Breast epithelium (tissue), 4 donors: ENCODE measurements around the gene PPP2R2B. TPM values are rescaled to one million over a fixed set of nuclear protein-coding genes. Genes with fewer than 3 reads are reported as not detected.
A peak's percentile ranks its signal among the peaks of the same experiment; 100 is the strongest.

ENCODE experiments used
- DNase-seq, 2 donors: peaks; one replicate each; pipeline ENCODE4 v3.0.0-alpha.2; 2019; ENCODE audit warnings: low spot score in 2 of 2
- H3K27ac ChIP-seq, 2 donors: fragments of 200-600 bp; sonication (generic) in 1 of 2; one replicate each; pipeline ENCODE4 v1.5.1; 2016 to 2019; ENCODE audit warnings: mild to moderate bottlenecking in 1 of 2
- H3K27me3 ChIP-seq, 2 donors: fragments of 200-600 bp; sonication (generic) in 1 of 2; one replicate each; pipeline versions ENCODE4 v1.5.1 to v1.6.0; 2017 to 2019; ENCODE audit warnings: control low read depth in 1 of 2, mild to moderate bottlenecking in 1 of 2
- H3K36me3 ChIP-seq: fragments of 200-600 bp; one replicate; pipeline ENCODE4 v1.5.1; 2019
- H3K4me1 ChIP-seq, 2 donors: fragments of 200-600 bp; sonication (generic); one replicate each; pipeline ENCODE4 v1.5.1; 2016 to 2019; ENCODE audit warnings: control low read depth in 1 of 2
- H3K4me3 ChIP-seq, 3 donors: fragments of 200-600 bp; sonication (generic); 1 replicate in 2 of 3; 2 replicates in 1 of 3; pipeline ENCODE4 v1.5.1; 2016 to 2019; ENCODE audit warnings: mild to moderate bottlenecking in 3 of 3, moderate library complexity in 2 of 3
- H3K9me3 ChIP-seq, 2 donors: fragments of 200-600 bp; sonication (generic) in 1 of 2; one replicate each; pipeline ENCODE4 v1.5.1; 2016 to 2019; ENCODE audit warnings: control low read depth in 1 of 2
- POLR2A ChIP-seq: fragments of 450-650 bp; IDR thresholded peaks from one replicate; pipeline ENCODE4 v1.6.1; 2016; ENCODE audit warnings: antibody characterized with exemption, mild to moderate bottlenecking, moderate library complexity
- POLR2AphosphoS5 ChIP-seq, 3 donors: sonication (generic); formaldehyde crosslinking; IDR thresholded peaks; one replicate each; pipeline ENCODE4 v1.6.1; 2017; ENCODE audit warnings: antibody characterized with exemption in 3 of 3
- intact Hi-C: fragments of 100-400 bp; cut with DNase I; formaldehyde crosslinking; loops from one replicate; pipeline ENCODE4 v1.15.1; 2023; ENCODE audit warnings: low total_unique reads
- total RNA-seq, 3 donors: library from RNA; depleted of rRNA; stranded (reverse); fragments of >200 nt; gene quantifications; one replicate each; pipeline ENCODE4 v1.1.0, GENCODE V29; 2016
- TF ChIP-seq, protein P1 (sequence below), 3 donors: fragments of 450-650 bp; IDR thresholded peaks; one replicate each; pipeline ENCODE4 v1.5.1; 2016 to 2017; ENCODE audit warnings: antibody characterized with exemption in 3 of 3, mild to moderate bottlenecking in 3 of 3, moderate library complexity in 3 of 3

The PPP2R2B gene
- total RNA-seq, 3 donors from 2014 or later: 0.33 to 1.8 (median 1.6) TPM

DNA sequence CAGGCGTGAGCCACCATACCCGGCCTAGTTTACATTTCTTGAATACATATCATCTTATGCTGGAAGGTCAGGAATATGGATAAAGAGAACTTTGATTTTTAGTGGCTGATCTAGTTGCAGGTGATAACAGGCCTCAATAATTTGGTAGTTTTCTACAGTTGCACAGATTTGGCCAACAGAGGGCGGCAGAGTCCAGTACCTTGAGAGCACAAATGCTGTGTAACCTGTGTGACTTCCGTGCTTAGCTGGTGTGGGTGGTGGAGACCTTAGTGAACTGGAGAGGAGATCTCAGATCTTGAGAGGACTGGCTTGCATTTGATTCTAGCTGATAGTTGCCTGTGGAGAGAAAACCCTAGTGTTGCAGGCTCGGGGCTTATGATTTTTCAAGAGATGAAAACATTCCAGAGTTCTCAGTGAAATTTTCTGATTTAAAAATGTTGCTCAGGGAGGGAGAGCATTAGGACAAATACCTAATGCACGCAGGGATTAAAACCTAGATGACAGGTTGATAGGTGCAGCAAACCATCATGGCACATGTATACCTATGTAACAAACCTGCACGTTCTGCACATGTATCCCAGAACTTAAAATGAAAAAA, 345.2 kb downstream of the PPP2R2B start:
- intact Hi-C loops: no loop called here
- DNase-seq: peak; percentile 41 to 60
- Histone ChIP-seq H3K27me3 (no peaks in the 10 kb centered on the region), H3K27ac (no peak overlapping the region), H3K4me1 (no peaks in the 10 kb centered on the region), H3K9me3 (no peaks in the 10 kb centered on the region), H3K36me3 (no peaks in the 10 kb centered on the region), H3K4me3 (no peak overlapping the region)
- TF ChIP-seq, protein P1, sequence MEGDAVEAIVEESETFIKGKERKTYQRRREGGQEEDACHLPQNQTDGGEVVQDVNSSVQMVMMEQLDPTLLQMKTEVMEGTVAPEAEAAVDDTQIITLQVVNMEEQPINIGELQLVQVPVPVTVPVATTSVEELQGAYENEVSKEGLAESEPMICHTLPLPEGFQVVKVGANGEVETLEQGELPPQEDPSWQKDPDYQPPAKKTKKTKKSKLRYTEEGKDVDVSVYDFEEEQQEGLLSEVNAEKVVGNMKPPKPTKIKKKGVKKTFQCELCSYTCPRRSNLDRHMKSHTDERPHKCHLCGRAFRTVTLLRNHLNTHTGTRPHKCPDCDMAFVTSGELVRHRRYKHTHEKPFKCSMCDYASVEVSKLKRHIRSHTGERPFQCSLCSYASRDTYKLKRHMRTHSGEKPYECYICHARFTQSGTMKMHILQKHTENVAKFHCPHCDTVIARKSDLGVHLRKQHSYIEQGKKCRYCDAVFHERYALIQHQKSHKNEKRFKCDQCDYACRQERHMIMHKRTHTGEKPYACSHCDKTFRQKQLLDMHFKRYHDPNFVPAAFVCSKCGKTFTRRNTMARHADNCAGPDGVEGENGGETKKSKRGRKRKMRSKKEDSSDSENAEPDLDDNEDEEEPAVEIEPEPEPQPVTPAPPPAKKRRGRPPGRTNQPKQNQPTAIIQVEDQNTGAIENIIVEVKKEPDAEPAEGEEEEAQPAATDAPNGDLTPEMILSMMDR (IDR thresholded peaks at IDR 0.05): peak in 2 of 3 donors; percentile 55 to 60
- TF ChIP-seq POLR2AphosphoS5 (IDR thresholded peaks at IDR 0.05): no peak
- TF ChIP-seq POLR2A: no peak
